HUES6 (cell line): Measurements from ENCODE around the gene LIMA1.
"Not testable (repeated sequence)": the region's sequence is repeated elsewhere in the genome, so short reads cannot be mapped to it uniquely, and the experiment has no call there.

ENCODE experiments used
- H3K27ac ChIP-seq: 2 replicates; pipeline ENCODE4 v1.7.0; 2013; ENCODE audit warnings: low read depth, mild to moderate bottlenecking, low read length, inconsistent platforms
- H3K27me3 ChIP-seq: 2 replicates; pipeline ENCODE4 v1.6.1; 2013; ENCODE audit warnings: low read length; ENCODE audit not compliant: control insufficient read depth, insufficient read depth
- H3K36me3 ChIP-seq: 2 replicates; pipeline ENCODE4 v1.6.1; 2013; ENCODE audit warnings: low read length; ENCODE audit not compliant: control insufficient read depth, insufficient read depth
- H3K4me1 ChIP-seq: 2 replicates; pipeline ENCODE4 v1.6.1; 2013; ENCODE audit warnings: low read length; ENCODE audit not compliant: control insufficient read depth, insufficient read depth
- H3K4me3 ChIP-seq: 2 replicates; pipeline ENCODE4 v1.5.1; 2013; ENCODE audit warnings: low read depth, low read length
- H3K9ac ChIP-seq: one replicate; pipeline ENCODE4 v1.6.1; 2013; ENCODE audit warnings: mild to moderate bottlenecking, low read length
- H3K9me3 ChIP-seq: 2 replicates; pipeline ENCODE4 v1.6.1; 2013; ENCODE audit warnings: low read depth, low read length; ENCODE audit not compliant: control insufficient read depth, insufficient read depth

Gene LIMA1

GRCh38 chr12:50313971-50314370, 30.7 kb upstream of the LIMA1 start:
- not testable (repeated sequence) for H3K27ac ChIP-seq, H3K36me3 ChIP-seq, H3K9me3 ChIP-seq, H3K9ac ChIP-seq, H3K27me3 ChIP-seq, H3K4me1 ChIP-seq, H3K4me3 ChIP-seq

GRCh38 chr12:50313256-50313931, 30.1 kb upstream of the LIMA1 start:
- Histone ChIP-seq H3K9me3 (no peaks in the 10 kb centered on the region), H3K36me3 (no peaks in the 10 kb centered on the region), H3K4me3 (no peak overlapping the region), H3K9ac (no peak overlapping the region), H3K4me1 (peaks cover 7% of the 10 kb centered on the region), H3K27ac (no peak overlapping the region), H3K27me3 (no peaks in the 10 kb centered on the region)

- not testable (repeated sequence) for H3K36me3 ChIP-seq, H3K27ac ChIP-seq
These were observed 28.7 kb upstream of the LIMA1 start for GRCh38 chr12:50311858-50312609.

GRCh38 chr12:50309950-50310349, 26.6 kb upstream of the LIMA1 start:
- Histone ChIP-seq H3K9ac (no peak overlapping the region), H3K36me3 (no peaks in the 10 kb centered on the region)

More at GRCh38 chr12:50311858-50312609, 28.7 kb upstream of the LIMA1 start:
- H3K4me1 ChIP-seq, H3K27me3 ChIP-seq, H3K9ac ChIP-seq, H3K9me3 ChIP-seq, H3K4me3 ChIP-seq: not testable (repeated sequence)

GRCh38 chr12:50302686-50303085, 19.4 kb upstream of the LIMA1 start:
- H3K27ac ChIP-seq: no peak overlapping the region
- H3K4me3 ChIP-seq: no peak overlapping the region
- 0 out of 2 replicates have a peak, but pooled peaks cover 5% of the 10 kb centered on the region for H3K4me1 ChIP-seq
- no peaks in the 10 kb centered on the region for H3K27me3 ChIP-seq
- H3K9ac ChIP-seq: no peak overlapping the region
- H3K9me3 ChIP-seq: no peaks in the 10 kb centered on the region
- no peaks in the 10 kb centered on the region for H3K36me3 ChIP-seq

More at GRCh38 chr12:50309950-50310349, 26.6 kb upstream of the LIMA1 start:
- H3K4me3 ChIP-seq: no peak overlapping the region
- H3K27me3 ChIP-seq: no peaks in the 10 kb centered on the region
- no peaks in the 10 kb centered on the region for H3K9me3 ChIP-seq
- H3K27ac ChIP-seq: no peak overlapping the region
- H3K4me1 ChIP-seq: peaks cover 7% of the 10 kb centered on the region

GRCh38 chr12:50297996-50298395, 14.7 kb upstream of the LIMA1 start:
- no peak overlapping the region for H3K27ac ChIP-seq
- no peak overlapping the region for H3K9ac ChIP-seq
- H3K36me3 ChIP-seq: no peaks in the 10 kb centered on the region
- H3K27me3 ChIP-seq: no peaks in the 10 kb centered on the region
- no peaks in the 10 kb centered on the region for H3K9me3 ChIP-seq
- no peak overlapping the region for H3K4me3 ChIP-seq
- 0 out of 2 replicates have a peak, but pooled peaks cover 5% of the 10 kb centered on the region for H3K4me1 ChIP-seq

GRCh38 chr12:50297027-50297426, 13.7 kb upstream of the LIMA1 start:
- Histone ChIP-seq H3K27me3 (no peaks in the 10 kb centered on the region), H3K27ac (no peak overlapping the region), H3K9me3 (no peaks in the 10 kb centered on the region), H3K36me3 (no peaks in the 10 kb centered on the region), H3K4me1 (0 out of 2 replicates have a peak, but pooled peaks cover 5% of the 10 kb centered on the region), H3K9ac (no peak overlapping the region), H3K4me3 (no peak overlapping the region)

- no peak overlapping the region for H3K4me3 ChIP-seq
- 0 out of 2 replicates have a peak, but pooled peaks cover 5% of the 10 kb centered on the region for H3K4me1 ChIP-seq
- H3K27me3 ChIP-seq: no peaks in the 10 kb centered on the region
- H3K9me3 ChIP-seq: no peaks in the 10 kb centered on the region
- H3K36me3 ChIP-seq: no peaks in the 10 kb centered on the region
- H3K27ac ChIP-seq: no peak overlapping the region
- H3K9ac ChIP-seq: no peak overlapping the region
These were observed 13.2 kb upstream of the LIMA1 start for GRCh38 chr12:50296554-50296953.

GRCh38 chr12:50291377-50291776, 8.1 kb upstream of the LIMA1 start:
- no peak overlapping the region for H3K9ac ChIP-seq
- no peak overlapping the region for H3K4me3 ChIP-seq
- no peaks in the 10 kb centered on the region for H3K9me3 ChIP-seq
- no peak overlapping the region for H3K27ac ChIP-seq
- H3K36me3 ChIP-seq: no peaks in the 10 kb centered on the region
- H3K4me1 ChIP-seq: no peaks in the 10 kb centered on the region
- H3K27me3 ChIP-seq: no peaks in the 10 kb centered on the region

GRCh38 chr12:50290692-50291091, 7.4 kb upstream of the LIMA1 start:
- not testable (repeated sequence) for H3K9ac ChIP-seq, H3K4me3 ChIP-seq, H3K36me3 ChIP-seq, H3K27me3 ChIP-seq, H3K4me1 ChIP-seq, H3K27ac ChIP-seq, H3K9me3 ChIP-seq

GRCh38 chr12:50287271-50287670, 4.0 kb upstream of the LIMA1 start:
- H3K9me3 ChIP-seq: no peaks in the 10 kb centered on the region
- H3K4me1 ChIP-seq: peaks cover 13% of the 10 kb centered on the region
- H3K36me3 ChIP-seq: no peaks in the 10 kb centered on the region
- no peak overlapping the region for H3K4me3 ChIP-seq
- no peak overlapping the region for H3K27ac ChIP-seq
- no peak overlapping the region for H3K9ac ChIP-seq
- H3K27me3 ChIP-seq: peaks cover 9% of the 10 kb centered on the region; the same call in 1 of the 2 replicates
